Transverse colon (tissue), 4 donors: ENCODE results near the gene CRTC3.

Source experiments
- CTCF ChIP-seq, 5 experiments: fragments of 200-600 bp in 3 of 5; fragments of 450-650 bp in 2 of 5; sonication (generic) in 3 of 5; IDR thresholded peaks; 1 replicate in 2 of 5; 2 replicates in 3 of 5; pipeline ENCODE4 v1.5.1; 2016 to 2017; ENCODE audit warnings: antibody characterized with exemption in 5 of 5, inconsistent platforms in 3 of 5, mild to moderate bottlenecking in 2 of 5, moderate library complexity in 1 of 5
- EP300 ChIP-seq: sonication (generic); formaldehyde crosslinking; IDR thresholded peaks from one replicate; pipeline ENCODE4 v1.6.1; 2017; ENCODE audit warnings: antibody characterized with exemption, low read depth
- POLR2A ChIP-seq: fragments of 450-650 bp; IDR thresholded peaks from one replicate; pipeline ENCODE4 v1.6.1; 2016; ENCODE audit warnings: antibody characterized with exemption, mild to moderate bottlenecking, moderate library complexity
- POLR2AphosphoS5 ChIP-seq, 3 donors: sonication (generic); formaldehyde crosslinking; IDR thresholded peaks; one replicate each; pipeline ENCODE4 v1.6.1; 2016; ENCODE audit warnings: antibody characterized with exemption in 3 of 3

- no peak for TF ChIP-seq POLR2A
- no peak for TF ChIP-seq CTCF (IDR thresholded peaks at IDR 0.05)
- no peak for TF ChIP-seq POLR2AphosphoS5 (IDR thresholded peaks at IDR 0.05)
- no peak for TF ChIP-seq EP300
Observed at GRCh38 chr15:90617668-90618097, 88.0 kb downstream of the CRTC3 start.
